ENCODE measurements around the gene PLEKHJ1.

PLEKHJ1 gene

DNA sequence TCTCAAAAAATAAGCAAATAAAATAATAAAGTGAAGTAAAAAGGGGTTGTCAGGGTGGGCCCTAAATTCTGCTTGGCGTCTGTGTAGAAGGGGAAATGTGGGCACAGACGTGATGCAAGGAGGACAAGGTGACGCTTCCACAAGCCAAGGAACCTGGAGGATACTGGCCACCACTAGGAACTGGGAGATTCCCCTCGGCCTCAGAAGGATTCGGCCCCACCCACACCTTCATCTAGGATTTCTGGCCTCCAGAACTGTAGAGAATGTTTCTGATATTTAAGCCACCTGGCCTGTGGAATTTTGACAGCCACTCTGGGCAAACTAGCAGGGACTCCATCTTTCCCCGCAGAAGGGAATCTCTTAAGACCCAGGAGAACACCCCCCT lies 1.1 kb downstream of the PLEKHJ1 start:
- DNase-seq, result no peak

DNA sequence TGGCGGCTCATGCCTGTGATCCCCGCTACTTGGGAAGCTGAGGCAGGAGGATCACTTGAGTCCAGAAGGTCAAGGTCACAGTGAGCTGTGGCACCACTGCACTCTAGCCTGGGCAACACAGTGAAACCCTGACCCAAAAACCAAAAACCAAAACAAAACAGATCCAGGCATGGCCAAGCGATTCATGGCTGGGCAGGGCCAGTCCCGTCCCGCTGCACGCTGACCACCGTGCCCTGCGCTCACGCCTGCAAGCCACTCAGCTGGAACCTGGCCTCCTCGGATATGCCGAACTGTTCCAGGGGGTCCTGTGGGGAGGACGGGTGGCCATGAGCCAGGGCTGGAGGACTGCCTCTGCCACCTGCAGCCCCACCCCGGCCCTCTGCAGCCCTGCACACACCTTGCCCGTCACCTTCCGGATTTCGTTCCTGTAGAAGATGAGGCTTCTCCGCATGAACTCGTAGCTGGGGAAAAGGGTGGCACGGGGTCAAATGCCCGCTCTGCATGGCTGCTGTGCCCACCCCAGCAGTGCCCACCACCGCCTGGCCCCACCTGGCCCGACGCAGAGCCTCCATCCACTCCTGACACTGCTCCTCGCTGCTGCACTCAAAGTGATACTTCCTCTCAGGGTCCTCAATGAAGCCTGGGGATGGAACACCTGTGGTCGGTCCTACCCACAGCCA lies 2.4 kb downstream of the PLEKHJ1 start:
- DNase-seq, result no peak

DNA sequence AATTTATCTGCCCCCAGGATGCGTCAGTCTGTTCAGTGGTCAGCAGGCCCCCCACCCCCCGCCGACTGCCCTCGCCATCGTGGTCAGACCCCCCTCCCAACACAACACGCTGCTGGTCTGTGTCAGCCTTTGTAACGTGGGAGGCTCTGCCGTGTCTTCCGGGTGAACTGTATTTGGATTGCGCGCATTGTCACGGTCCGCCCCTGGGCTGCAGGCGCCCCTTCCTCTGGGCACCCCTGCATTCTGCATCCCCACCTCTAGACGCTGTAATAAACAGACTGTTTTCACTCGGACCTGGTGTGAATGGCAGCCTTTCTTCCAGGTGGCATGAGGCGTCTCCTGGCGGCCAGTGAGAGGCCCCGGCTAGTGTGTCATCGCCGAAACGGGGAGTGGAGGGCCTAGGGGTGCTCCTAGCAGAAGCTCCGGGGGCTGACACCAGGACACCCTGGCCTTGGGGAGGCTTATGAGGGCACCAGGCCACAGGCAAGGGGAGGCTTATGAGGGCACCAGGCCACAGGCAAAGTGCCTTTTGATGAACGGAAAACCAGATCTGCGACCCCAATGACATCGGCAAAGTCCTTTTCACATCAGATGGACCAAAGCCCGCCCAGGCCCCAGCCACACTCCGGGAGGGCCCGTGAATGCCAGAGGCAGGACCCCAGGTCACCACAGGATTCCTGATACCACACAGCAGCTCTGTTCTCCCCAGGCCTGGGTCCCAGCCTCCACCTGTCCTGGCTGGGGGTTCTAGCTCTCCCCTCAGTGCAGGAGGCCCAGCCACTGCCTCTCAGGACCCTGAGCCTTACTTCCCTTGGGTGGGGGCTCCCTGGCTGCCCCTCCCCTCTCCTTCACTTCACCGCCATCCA lies 3.6 kb downstream of the PLEKHJ1 start:
- no peak for DNase-seq

DNA sequence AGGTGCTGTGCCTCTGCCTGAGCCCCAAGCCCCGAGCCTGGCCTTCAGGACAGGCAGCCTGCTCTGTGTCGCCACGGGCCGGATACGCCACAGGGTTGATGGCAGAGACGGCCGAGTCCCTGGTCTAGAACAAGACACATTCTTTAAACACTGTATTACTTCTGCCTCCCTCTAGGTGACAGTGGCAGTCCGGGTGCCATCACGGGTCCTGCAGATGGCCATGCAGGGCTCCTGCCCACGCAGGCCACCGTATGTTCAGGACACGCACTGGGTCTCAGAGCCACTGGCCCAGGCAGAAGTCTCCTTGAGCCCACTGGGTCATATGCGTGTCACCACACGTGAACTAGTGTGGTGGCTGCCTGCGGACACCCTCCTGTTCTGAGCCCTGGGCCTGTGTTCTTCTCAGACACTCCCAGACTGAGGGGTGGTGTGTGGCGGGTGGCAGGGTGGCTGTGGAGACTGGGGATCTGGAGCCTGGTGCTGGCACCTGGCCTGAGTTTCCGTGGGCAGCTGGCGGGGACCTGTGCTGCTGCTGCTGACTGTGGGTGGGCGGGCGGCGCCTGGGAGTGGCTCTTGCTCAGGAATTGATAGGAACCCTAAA lies 4.4 kb downstream of the PLEKHJ1 start:
- no peak for DNase-seq

DNA sequence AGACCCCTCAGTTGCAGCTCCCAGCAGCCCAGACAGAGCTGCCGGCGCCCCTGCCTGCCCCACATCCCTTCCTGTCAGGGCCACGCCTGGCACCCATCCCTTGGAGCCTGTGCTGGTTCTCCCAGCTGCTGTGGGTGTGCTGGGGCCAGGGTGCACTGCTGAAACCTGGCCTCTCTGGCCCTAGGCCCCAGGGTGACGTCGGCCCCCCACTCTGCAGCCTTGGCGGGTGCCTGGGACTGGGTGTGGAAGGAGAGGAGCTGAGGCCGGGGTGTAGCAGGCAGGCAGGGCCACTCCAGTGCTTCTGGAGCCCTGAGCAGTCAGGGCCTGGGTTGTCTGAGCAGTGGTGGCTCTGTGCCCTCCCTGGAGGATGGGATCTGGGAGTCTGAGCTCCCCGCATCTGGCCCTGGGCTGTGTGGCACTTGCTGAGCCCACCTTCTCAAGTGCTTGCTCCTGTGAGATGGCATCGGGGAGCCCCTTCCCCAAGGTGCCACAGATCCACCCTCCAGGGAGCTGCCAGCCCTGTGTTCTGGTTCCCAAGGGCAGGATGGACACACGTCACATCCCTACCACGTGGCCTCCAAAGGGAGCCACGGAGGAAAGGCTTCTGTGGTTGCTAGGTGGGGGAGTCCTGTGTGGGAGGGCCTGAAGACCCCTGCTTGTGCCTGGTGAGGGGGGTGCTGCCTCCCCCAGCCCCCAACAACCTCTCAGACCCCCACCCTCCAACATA lies 5.2 kb downstream of the PLEKHJ1 start:
- DNase-seq, result no peak

DNA sequence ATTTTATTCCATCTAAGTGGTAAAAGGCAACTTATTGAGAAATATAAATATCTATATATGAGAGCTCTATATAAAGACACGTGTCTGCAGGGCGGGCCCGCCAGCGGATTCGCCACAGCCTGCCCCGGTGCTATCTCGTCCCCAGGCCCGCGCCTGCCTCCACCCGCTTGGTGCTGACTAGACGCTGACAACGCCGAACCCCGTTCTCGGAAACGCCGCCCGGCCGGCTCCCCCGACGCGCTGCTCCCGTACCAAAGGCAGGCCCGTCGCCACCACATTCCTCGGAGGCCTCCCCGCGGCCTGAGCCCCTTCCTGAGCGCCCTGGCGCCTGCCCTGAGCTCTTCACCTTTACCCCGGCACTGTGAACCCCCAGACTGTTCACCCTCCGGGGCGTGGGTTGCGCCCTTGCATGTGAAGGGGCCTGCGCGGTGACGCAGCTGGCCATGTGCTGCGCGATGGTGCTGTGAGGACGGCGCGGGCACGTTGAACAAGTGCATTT lies 6.0 kb downstream of the PLEKHJ1 start:
- no peak for DNase-seq

DNA sequence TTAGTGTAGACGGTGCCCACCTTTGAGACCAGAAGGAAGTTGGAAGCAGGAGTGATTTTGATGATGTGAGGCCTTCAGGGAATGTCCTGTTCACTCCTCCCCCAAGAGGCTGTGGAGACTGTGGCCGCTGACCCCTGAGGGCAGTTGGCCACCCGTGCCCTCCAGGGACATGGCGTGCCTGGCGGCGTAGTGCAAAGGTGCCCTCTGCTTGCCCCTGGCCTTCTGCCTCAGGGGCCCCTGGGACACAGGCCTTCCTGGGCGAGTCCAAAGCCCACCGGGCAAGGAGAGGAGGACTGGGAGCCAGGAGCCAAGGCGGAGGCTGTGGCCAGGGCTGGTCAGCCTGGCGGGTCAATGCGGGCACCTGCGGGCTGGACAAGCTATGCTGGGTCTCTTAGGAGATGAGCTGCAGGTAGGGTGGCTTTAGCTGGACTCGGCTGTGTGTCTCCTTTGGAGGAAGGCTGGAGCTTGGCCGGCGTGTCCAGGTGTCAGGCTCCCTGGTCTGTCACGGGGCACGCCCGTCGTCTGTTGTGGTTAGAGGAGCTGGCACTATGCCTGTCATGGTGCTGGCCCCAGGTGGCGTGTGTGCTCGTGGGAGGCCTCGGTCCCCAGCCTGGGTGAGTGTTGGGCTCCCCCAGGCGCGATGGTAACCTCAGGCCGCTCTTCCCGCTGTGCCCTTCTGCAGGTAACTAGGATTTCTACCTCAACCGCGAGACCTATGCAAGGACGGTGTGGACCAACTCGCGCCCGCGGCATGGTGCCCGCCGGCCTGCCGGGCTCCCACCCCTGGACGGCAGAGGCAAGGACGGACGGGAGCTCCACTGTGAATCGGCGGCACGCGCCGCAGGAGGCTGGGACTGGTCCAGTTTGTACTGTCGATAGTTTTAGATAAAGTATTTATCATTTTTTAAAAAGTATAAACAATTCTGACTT lies 6.8 kb downstream of the PLEKHJ1 start:
- no peak for DNase-seq

DNA sequence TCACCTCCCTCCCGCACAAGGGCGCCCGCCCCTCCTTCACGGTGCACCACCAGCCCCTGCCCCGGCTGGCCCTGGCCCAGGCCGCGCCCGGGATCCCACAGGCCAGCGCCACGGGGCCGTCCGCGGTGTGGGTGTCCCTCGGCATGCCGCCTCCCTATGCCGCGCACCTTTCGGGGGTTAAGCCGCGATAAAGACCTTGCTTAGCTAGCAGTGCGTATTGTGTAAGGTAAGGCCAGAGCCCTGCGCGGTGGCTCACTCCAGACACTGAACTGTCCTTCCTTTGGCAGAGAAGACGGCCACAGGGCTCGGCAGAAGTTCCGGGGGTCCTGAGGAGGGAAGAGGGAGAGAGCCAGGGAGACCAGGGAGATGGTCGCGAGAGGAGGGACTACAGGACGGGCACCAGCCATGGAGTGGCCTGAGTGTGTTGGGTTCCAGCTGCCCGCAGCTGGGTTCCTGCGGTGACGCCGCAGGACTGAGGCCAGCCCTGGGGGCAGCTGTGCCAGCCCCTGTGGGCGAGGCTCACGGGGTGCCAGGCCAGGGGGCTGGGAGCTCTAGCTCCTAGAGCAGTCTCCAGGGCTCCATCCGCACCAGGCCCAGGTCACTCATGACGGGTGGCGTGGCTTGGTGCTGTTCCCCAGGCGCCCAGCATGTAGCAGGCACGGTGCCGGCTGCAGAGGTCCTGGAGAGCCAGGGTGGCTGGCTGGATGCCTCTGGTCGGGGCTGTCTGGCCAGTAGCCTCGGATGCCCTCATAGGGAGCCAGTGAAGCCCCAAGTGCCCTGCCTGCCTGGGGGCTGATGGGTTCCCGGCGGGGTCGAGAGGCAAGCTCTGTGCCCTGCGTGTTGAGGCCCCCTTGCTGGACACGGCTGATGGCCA lies 7.7 kb downstream of the PLEKHJ1 start:
- DNase-seq, result no peak

DNA sequence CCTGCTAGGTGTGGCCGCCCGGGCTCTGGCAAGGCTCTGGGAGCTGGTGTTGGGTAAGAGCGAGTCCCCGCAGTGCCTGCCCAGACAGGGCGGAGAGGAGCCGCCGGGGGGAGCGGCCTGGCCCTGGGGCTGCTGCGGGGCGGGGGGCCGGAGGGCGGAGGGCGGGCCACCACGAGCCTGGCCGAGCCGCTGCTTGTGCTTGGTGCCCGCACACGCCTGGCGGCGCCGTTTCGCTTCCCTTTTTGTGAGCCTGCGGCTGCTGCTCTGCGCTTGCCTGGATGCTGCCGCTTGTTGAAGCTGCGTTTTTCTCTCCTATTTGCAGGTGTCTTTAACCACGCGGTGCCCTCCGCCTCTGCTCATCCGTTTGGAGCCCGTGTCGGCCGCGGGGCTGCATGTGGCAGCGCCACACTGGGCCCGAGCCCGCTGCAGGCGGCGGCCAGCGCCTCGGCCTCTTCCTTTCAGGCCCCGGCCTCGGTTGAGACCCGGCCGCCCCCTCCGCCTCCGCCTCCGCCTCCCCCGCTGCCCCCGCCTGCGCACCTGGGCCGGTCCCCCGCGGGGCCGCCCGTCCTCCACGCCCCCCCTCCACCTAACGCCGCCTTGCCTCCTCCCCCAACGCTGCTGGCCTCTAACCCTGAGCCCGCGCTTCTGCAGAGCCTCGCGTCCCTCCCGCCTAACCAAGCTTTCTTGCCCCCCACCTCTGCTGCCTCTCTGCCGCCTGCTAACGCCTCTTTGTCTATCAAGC lies 8.5 kb downstream of the PLEKHJ1 start:
- no peak for DNase-seq

DNA sequence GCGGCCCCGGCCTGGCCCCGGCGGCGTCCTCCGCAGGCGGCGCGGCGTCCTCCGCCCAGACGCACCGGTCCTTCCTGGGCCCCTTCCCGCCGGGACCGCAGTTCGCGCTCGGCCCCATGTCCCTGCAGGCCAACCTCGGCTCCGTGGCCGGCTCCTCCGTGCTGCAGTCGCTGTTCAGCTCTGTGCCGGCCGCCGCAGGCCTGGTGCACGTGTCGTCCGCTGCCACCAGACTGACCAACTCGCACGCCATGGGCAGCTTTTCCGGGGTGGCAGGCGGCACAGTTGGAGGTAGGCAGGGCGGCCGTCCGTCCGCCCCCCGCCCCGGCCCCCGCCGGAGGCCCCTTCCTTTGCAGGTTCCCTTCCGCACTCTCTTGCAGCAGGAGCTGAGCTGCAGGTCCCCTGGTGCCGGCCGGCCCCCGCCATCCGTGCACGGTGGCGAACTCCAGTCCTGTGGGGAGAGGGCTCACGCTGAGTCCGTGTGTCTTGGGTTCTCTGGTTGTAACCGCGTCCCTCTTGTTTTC lies 9.2 kb downstream of the PLEKHJ1 start:
- DNase-seq, result no peak

DNA sequence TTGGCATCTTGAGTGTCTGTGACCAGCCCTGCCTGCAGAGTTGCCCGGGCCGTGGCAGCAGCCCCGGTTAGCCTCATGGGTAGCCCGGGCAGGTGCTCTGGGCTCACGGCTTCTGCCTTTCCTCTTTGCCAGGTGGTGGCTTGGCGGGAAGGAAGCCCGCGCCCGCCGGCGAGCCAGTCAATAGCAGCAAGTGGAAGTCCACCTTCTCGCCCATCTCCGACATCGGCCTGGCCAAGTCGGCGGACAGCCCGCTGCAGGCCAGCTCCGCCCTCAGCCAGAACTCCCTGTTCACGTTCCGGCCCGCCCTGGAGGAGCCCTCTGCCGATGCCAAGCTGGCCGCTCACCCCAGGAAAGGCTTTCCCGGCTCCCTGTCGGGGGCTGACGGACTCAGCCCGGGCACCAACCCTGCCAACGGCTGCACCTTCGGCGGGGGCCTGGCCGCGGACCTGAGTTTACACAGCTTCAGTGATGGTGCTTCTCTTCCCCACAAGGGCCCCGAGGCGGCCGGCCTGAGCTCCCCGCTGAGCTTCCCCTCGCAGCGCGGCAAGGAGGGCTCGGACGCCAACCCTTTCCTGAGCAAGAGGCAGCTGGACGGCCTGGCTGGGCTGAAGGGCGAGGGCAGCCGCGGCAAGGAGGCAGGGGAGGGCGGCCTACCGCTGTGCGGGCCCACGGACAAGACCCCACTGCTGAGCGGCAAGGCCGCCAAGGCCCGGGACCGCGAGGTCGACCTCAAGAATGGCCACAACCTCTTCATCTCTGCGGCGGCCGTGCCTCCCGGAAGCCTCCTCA lies 9.9 kb downstream of the PLEKHJ1 start:
- DNase-seq, result no peak

DNA sequence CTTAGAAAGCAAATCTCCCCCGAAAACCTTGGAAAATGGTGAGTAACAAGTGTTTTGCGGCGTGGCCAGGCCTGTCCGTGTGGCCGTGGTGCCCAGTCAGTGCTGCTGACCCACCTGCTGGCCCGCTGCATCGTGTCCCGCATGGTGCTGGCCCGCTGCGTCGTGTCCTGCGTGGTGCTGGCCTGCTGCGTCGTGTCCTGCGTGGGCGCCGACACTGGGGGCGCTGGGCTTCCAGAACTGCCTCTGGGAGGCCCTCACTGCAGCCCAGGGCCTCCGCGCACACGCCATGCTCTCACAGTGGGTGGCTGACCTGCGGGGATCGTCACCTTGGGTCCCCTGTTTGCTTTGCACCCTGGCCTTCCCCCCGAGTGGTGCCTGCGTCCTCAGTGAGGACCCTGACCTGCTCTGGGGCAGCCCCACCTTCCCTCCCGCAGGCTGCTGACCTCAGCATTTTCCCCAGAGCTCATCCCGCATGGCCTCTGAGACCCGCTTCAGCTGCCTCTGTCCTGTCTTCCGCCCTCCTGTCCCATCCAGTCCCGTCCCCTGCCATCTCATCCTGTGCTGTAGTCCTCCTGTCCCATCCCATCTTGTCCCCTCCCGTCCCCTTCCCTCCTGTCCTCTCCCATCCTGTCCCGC lies 10.6 kb downstream of the PLEKHJ1 start:
- no peak for DNase-seq

DNA sequence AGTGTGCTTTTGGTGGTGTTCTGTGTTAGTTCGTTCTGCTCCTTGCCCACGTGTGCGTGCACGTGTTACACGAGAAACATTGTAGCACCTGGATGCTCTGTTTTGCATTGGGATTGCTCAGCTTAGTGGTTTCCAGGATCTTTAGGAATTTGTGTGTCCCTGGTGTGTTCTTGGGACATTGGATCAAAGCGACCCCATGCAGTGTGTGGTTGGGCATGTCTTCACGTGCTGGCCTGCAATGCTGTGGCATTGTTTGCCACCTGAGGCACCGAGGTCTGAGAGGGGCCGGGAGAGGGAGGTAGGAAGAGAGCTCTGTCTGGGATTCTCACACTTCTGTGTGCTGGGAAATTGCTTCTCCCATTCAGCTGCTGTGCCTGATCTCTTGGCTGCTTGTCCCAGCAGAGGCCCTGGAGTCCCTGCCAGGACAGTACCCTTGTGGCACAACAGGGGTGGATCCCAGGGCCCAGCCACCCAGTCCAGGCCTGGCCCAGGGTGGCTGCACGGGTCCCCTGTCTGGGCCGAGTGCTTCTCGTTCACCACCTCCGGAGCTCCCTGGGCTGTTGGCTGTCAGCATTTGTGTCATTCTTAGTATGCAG lies 11.3 kb downstream of the PLEKHJ1 start:
- DNase-seq, result no peak

DNA sequence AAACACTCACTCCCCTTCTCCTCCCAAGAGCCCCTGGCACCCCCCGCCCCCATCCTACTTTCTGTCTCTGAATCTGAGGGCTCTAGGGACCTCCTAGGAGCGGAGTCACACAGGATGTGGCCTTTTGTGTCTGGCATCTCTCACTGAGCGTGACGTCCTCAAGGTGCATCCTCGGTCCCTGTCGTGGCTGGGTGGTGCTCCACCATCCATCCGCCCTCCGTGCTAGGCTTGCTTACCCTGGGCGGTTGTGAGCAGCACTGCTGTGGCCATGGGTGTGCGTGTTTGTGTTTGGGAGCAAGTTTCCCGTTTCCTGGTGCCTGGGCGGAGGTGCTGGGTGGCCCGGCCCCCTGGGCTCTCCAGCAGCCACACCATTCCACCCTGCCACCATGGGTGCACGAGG lies 12.2 kb downstream of the PLEKHJ1 start:
- DNase-seq, result no peak

DNA sequence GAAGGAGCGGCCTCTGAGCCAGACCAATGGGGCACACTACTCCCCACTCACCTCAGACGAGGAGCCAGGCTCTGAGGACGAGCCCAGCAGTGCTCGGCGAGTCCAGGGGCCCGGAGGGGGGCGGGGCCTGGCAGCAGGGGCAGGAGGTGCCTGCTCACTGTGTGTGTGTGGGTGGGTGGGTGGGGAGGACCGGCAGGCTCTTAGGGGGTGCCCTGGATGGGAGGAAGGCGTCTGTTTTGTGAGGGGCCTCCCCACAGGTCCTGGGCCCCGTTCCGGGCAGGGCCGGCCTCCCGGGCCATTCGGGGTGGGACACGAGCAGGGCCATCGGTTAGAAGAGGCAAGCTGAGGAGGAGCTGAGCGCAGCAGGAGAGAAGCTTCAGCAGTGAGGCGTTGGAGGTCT lies 12.7 kb downstream of the PLEKHJ1 start:
- no peak for DNase-seq

DNA sequence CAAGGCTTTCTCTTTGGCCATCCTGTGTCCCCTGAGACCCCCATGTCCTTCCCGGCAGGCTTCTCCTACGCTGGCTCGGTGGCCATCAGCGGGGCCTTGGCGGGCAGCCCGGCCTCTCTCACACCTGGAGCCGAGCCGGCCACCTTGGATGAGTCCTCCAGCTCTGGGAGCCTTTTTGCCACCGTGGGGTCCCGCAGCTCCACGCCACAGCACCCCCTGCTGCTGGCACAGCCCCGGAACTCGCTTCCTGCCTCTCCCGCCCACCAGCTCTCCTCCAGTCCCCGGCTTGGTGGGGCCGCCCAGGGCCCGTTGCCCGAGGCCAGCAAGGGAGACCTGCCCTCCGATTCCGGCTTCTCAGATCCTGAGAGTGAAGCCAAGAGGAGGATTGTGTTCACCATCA lies 14.2 kb downstream of the PLEKHJ1 start:
- DNase-seq, result no peak

DNA sequence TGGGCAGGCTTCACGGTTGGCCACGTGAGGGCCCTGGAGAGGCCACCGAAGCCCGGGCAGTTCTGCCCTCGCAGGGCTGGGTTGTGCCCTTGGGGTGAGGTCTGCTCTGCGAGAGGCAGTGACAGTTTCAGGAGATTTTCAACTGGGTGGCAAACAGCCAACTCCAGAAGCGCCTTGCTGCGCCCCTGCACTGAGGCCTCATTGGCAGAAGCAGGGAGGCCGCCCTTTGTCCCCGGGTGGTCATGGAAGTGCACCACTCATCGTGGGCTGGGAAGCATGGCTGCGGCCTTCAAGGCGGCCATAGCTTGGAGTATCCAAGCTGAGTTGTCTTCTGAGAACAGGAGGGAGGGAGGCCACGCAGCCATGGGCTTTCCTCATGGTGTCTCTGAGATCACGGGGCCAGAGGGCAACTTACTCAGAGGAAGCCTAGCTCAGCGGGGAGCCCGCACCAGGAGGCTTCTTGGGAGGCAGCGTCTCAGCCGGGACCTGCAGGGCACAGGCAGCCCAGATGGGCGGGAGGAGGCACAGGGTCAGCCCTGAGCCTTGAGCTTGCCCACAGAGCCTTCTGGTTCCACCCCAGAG lies 14.8 kb downstream of the PLEKHJ1 start:
- DNase-seq, result no peak

DNA sequence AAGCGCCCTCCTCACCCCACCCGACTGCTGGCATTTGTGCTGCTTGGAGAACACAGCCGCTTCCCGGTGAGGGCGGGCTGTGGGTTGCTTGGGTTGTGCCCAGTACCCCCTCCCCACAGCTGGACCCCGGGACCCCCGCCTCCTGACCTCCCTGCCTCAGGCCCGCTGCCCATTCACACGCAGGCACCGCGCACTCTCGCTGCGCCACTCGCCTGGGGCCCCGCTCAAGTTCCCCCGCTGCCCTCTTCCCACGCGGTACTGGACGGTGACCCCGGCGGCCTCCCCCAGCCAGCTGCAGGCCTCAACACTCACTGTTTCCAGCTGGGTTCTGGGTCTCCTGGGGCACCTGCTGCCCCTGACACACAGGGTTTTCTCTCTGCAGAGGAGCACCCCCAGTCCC lies 16.4 kb downstream of the PLEKHJ1 start:
- DNase-seq, result no peak

All from effector CD4-positive, alpha-beta T cell (primary cell).